Activated CD4-positive, alpha-beta T cell treated with anti-CD3 and anti-CD28 coated beads for 1 hour (primary cell): ENCODE data around the gene RMND5B.
"Not testable (repeated sequence)": the region's sequence is repeated elsewhere in the genome, so short reads cannot be mapped to it uniquely, and the experiment has no call there.

Source experiments
- DNase-seq: peaks from one replicate; pipeline ENCODE4 v3.0.0-alpha.2; 2020

The RMND5B gene

GRCh38 chr5:178177569-178177968, 46.8 kb downstream of the RMND5B start:
- DNase-seq: no peak

- no peak for DNase-seq
Measured at GRCh38 chr5:178180141-178180863, 49.5 kb downstream of the RMND5B start.

GRCh38 chr5:178182158-178182876, 51.5 kb downstream of the RMND5B start:
- no peak for DNase-seq

GRCh38 chr5:178186427-178186826, 55.6 kb downstream of the RMND5B start:
- DNase-seq: no peak

GRCh38 chr5:178187014-178187413, 56.2 kb downstream of the RMND5B start, which contains the start of gene GMCL2:
Gene GMCL2, minus strand, starts transcription at chr5:178187371. Its CDS starts 72 bp downstream, at chr5:178187299.
- DNase-seq: no peak

- DNase-seq: no peak
Measured at GRCh38 chr5:178189433-178189832, 58.6 kb downstream of the RMND5B start.

GRCh38 chr5:178191661-178192060, 60.8 kb downstream of the RMND5B start:
- no peak for DNase-seq

- DNase-seq: no peak
Measured at GRCh38 chr5:178192244-178192643, 61.4 kb downstream of the RMND5B start.

- DNase-seq: no peak
Measured at GRCh38 chr5:178192787-178193186, 62.0 kb downstream of the RMND5B start.

GRCh38 chr5:178193251-178193809, 62.5 kb downstream of the RMND5B start:
- DNase-seq: no peak

- DNase-seq: no peak
Measured at GRCh38 chr5:178194026-178194425, 63.2 kb downstream of the RMND5B start.

GRCh38 chr5:178196281-178196812, 65.5 kb downstream of the RMND5B start:
- DNase-seq: no peak

GRCh38 chr5:178196986-178197385, 66.2 kb downstream of the RMND5B start:
- no peak for DNase-seq

- not testable (repeated sequence) for DNase-seq
Measured at GRCh38 chr5:178198151-178198550, 67.3 kb downstream of the RMND5B start.

- DNase-seq: no peak
Measured at GRCh38 chr5:178198706-178199105, 67.9 kb downstream of the RMND5B start.

GRCh38 chr5:178199581-178200434, 69.0 kb downstream of the RMND5B start:
- no peak for DNase-seq
